ENCODE data around the gene OGFOD2.

OGFOD2 gene

DNA sequence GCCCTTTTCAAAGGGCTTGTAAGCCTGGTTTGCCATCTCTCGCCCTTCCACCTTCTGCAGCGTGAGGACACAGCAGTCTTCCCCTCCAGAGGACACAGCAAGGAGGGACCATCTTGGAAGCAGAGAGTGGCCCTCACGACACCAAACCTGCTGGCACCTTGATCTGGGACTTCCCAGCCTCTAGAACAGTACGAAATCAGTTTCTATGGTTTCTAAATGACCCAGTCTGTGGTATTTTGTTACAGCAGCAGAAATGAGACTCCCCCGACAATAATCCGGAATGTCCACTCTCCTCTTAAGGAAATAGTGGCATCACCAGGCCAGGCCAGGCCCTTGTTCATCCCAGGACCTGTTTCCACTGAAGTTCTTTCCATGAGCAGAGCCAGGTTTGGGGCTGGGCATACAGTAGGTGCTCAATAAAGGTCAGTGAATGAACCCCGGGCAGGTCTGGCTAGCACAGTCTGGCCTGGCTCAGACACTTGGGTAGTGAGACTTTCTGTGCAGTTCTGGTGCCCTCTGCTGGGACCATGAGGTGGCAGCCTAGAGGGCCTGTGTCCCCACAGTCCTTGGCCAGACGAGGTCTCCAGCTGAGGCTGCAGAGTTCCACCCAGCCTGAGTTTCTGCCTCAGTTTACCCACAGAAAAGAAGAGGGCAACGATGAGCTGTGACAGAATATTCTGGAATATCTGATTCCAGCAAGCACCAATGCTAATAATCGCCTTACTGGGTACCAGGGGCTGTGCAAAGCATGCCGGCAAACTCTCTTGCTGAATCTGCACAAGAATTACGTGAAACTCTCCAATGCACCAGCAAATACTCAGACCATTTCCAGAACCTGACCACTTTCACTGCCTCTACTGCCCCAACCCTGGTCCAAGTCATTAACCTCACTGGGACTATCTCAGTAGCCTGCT is 22.8 kb upstream of the OGFOD2 start:
- DNase-seq: peak; percentile 68 to 71

- no peak for DNase-seq
Measured at GRCh38 chr12:122955156-122955555, 19.9 kb upstream of the OGFOD2 start.

DNA sequence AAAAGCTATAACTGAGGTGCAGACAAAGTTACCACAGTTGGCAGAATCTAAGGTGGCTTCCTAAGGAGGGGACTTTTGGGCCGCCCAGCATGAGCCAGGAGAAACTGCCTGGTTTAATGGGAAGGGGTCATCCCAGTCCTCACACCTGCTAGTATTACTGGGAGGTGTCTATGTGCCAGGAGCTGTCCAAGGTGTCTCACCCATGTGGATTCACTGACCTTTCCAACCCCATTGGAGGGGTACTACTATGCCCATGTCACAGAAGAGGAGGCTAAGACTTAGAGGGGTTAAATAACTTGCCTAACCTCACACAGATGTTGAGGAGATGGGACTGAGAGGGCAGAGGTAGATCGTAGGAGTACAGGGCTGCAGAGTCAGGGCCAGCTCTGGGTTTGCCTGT is 19.0 kb upstream of the OGFOD2 start:
- no peak for DNase-seq

DNA sequence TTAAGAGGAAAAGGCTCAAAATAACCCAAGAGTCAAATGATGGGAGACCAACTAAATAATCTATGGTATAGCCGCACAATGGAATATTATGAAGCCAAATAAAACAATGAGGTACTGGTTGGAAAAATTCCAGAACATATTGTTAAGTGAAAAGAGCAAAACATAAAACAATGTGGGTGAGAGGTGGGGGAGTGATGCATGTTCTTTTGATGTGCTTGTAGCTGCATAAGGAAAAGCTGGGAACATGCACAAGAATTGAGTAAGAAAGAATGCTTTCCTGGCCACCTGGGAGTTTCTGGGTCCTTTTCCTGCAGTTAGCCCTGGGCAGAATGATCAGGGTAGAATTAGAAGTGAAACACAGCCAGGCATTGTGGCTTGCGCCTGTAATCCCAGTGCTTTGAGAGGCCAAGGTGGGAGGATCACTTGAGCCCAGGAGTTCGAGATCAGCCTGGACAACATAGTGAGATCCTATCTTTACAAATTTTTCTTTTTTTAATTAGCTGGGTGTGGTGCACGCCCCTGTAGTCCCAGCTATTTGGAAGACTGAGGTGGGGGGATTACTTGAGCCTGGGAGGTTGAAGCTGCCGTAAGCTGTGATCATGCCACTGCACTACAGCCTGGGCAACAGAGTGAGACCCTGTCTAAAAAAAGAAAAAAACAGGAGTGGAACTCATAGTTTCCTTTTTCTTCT is 16.7 kb upstream of the OGFOD2 start:
- DNase-seq: no peak

DNA sequence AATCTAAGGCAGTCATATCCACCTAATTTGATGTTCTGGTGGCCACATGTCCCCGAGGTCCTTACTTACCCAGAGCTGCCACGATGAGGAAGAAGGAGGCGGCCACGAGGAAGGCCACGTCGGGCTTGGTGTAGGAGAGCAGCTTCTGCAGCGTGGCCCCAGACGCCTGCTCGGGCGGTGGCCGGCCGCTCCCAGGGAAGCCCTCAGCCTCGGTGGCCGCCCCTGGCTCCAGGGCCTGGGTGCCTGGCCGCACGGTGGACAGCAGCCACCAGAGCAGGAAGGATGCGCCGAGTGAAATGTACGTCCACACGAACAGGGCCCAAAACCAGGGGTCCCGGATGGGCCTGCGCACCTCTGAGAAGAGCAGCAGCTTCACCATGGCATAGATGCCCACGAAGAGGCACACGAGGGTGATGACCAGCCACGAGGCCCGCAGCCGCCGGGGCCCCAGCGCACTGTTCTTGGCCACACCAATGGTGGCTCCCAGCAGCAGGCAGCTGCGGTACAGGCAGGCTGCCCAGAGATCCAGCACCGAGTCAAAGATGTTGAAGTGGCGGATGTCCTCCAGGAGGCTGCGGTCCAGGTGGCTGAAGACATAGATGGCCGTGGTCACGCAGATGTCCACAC is 15.4 kb upstream of the OGFOD2 start:
- DNase-seq: no peak

DNA sequence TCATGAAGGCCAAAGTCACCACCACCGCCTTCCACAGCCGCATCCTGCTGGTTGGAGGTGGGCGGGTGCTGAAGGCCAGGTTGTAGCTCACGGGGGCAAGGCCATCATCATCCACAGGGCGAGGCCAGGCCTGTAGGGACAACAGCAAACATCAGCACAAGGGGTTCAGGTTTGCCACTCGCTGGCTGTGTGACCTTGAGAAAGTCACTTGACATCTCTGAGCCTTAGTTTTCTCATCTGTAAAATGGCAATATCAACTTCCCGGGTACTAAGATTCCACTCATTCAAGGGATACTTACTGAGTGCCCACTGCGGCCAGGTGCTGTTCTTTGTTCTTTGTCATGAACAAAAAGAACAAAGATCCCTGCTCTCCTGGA is 14.9 kb upstream of the OGFOD2 start:
- no peak for DNase-seq

- DNase-seq: no peak
Measured at GRCh38 chr12:122961531-122962329, 13.3 kb upstream of the OGFOD2 start.

GRCh38 chr12:122963941-122964265 is 11.1 kb upstream of the OGFOD2 start:
- no peak for DNase-seq

DNA sequence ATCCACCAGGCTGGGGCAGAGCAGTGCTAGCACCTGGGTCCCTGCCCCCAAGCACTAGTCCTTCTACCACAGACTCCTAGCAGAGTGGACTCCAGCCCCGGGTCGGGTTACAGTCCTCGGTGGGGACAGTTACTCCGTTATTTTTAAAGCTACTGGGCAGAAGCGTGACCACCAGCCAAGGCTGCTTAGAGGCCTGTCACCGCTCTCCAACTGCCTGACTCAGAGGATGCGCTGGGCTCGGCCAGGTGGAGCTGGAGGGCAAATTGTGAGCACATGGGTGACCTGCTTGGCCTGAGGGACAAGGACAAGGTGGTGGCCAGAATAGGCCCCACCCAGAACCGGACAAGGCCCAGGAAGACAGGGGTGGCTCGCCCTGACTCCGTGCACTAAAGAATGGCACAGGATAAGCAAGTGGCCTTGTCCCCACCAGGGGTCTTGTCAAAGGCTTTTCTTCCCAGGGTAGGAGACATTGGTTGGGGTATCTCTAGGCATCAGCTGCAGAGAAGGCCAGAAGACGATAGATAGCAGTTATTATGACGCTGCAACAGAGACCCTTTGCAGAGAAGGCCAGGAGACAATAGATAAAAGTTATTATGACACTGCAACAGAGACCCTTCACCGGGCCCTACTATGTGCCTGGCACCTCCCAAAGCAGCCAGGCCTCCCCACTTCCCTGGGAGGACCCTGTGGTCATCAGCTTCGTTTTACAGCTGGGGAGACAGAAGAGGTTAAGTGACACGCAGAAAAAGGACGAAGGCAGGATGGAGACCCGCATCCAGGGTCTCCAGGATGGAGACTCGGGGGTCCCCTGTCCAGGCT is 10.4 kb upstream of the OGFOD2 start:
- no peak for DNase-seq

DNA sequence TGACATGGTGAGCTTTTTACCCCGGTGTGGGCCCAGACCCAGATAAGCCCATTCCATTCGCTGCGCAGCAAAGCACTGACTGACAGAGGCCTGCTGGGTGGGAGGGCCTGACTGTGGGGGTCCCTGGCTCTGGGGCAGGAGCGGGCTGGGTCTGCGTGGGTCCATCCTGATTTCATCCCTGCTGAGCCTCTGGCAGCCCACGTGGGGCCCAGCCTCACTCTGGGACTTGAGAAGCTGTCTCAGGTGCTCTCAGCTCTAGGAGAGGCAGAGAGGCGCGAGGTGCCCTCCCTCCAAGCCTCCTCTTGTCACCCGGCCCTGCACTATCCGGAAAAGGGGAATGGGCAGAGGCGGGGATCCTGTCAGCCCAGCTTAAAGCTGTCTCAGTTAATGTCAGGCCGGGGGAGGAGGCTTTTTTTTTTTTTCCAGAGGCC is 9.7 kb upstream of the OGFOD2 start:
- DNase-seq: no peak

DNA sequence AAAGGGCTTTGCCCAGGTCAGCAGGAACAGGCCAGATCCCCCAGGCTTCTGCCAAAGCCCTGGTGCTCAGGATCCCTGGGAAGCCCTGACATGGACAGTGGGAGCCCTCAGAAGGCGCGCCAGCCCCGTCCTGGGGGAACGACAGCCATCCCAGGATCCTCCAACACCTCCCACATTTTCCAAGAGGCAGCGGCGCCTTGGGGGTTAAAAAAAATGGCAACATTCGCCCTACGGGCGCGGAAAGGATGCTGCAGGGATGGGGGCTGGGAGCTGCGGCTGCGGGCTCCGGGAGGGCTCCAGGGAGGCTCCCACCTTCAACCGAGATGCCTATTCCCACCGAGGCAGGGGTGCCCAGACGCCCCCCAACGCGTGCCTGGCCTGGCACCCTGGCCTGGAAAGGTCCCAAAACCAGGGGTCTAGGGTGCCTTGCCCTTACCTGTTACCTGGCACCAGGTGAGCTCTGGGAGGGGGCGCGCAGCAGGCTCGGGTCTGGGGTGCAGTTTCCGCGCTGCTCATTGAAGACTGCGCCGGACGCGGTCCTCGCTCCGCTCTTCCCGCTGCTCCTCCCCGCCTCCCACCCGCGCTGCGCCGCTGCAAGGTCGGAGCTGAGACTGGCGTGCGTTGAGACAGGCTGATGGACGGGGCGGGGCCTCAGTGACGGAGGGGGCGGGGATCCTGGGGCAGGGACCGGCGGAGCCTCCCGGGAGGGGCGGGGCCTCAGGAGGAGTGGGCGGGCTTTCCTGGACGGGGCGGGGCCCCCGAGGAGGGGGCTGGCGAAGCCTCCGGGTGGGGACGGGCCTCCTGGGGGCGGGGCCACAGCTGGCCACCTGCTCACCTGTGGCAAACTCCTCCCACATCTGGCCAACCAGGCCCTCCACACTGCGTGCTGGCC is 8.9 kb upstream of the OGFOD2 start, which contains the start of gene ABCB9:
Gene ABCB9, minus strand, starts transcription at position 613 of the 892 bp plus-strand sequence. CDS start 6,228 bp downstream, outside the sequence.
- DNase-seq: peak; percentile 95 to 97

- no peak for DNase-seq
Measured at GRCh38 chr12:122966743-122967550, 8.1 kb upstream of the OGFOD2 start.

GRCh38 chr12:122968104-122968503 is 6.9 kb upstream of the OGFOD2 start:
- no peak for DNase-seq

DNA sequence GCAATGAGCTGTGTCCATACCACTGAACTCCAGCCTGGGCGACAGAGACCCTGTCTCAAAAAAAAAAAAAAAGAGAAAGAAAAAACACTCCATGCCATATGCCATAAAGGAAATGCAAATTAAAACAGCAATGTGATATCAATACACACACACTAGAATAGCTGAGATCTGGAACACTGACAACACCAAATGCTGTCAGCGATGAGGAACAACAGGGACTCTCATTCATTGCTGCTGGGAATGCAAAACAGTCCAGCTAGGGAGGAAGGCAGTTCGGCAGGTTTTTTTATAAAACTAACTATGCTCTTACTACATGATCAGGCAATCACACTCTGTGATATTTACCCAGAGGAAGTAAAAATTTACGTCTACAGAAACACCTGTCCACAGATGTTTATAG is 5.4 kb upstream of the OGFOD2 start:
- DNase-seq: no peak

- peak; percentile 98 to 99 for DNase-seq
Measured at GRCh38 chr12:122974274-122974891, 661 bp upstream of the OGFOD2 start.

- DNase-seq: no peak
Measured at GRCh38 chr12:122975790-122976647, 975 bp downstream of the OGFOD2 start.

DNA sequence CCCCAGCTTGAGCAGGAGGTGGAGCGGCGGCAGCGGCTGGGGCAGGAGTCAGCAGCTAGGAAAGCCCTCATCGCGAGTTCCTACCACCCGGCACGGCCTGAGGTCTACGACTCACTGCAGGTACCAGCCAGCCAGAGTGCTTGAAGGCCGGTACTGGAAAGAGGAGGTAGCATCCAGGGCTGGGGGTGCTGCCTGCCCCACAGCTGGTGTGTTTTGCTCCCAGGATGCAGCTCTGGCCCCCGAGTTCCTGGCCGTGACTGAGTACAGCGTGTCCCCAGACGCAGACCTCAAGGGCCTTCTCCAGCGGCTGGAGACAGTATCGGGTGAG is 1.6 kb downstream of the OGFOD2 start:
- DNase-seq: no peak

- DNase-seq: no peak
Measured at GRCh38 chr12:122977153-122977552, 2.1 kb downstream of the OGFOD2 start.
